HL-60/S4 treated with phorbol 12-myristate 13-acetate at 8.2 ng/mL for 4 days and 3 days (cell line): ENCODE data around the gene MCEMP1.

ENCODE experiments used
- in situ Hi-C: fragments of 300-500 bp; cut with MboI; formaldehyde crosslinking; loops from 2 replicates; pipeline ENCODE4 v1.15.0; 2022; ENCODE audit warnings: low sequenced_read_pairs

Gene MCEMP1, protein sequence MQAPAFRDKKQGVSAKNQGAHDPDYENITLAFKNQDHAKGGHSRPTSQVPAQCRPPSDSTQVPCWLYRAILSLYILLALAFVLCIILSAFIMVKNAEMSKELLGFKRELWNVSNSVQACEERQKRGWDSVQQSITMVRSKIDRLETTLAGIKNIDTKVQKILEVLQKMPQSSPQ

DNA sequence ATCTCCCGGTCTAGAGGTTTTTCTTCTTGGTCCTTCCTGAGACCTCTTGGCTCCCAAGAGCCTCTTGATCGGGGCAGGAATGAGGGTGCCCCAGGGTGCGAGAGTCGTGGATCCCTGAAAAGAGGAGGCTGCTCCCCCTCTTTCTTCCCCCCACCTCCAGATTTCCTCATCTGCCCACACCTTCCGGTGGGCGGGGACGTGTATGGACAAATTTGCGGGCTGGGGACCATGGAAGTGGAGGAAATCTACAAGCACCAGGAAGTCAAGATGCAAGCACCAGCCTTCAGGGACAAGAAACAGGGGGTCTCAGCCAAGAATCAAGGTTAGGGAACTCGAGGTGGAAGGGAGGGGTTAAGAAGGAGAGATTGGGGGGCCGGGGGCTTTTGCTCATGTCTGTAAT, at the start of gene MCEMP1:
TSS of gene MCEMP1 (plus strand) at position 237 of the 400 bp plus-strand sequence. CDS start at position 268, 31 bp downstream.
- in situ Hi-C loops: no loop called here

DNA sequence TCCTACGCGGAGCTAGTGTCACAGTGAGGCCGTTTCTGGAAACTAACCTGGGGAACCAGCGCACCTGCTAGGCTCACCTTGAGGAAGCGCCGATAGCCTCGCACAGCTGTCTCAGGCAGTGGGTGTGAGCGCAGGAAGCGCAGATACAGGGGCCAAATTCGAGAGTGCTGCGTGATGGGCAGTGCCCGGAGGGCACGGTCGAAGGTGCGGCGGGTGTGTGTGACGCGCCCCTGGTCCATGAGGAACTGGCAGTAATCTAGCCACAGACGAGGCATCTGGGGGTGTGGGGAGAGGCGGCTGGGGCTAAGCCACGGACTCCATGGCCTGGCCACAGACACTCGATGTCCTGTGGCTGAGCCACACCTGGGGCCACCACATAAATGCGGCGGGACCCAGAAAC, 49.7 kb upstream of the MCEMP1 start:
- in situ Hi-C loops: no loop called here

DNA sequence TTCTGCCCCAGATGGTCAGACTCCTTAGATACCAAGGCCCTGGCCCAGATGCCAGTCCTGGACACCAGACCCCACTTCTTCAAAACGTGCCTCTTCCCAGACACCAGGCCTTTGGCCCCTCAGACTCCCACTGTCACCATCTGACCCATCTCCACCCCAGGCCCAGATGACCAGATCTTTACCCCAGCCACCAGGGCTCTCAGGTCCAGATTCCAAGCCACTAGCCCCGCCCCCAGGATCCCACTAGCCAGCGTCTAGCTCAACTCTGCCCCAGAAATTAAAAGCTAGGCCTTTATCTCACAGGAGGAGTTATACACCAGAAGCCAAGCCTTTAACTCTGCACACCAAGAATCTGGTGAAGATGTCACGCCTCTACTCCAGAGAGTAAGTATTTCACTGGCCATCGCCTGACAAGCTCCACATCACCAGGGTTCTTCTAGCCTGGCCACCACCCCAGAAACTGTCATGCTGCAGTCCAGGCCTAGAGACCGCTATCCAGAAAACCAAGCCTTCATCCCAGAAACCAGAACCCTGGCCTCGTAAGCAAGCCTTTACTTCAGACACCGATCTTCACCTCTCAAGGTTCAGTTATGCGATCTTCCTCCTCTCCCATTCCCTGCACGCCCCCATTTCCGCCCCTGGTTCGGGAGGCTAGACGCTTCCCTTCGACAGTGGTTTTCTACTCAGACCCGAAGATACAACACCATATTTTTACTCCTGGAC, 48.1 kb upstream of the MCEMP1 start:
- in situ Hi-C loops: no loop called here

DNA sequence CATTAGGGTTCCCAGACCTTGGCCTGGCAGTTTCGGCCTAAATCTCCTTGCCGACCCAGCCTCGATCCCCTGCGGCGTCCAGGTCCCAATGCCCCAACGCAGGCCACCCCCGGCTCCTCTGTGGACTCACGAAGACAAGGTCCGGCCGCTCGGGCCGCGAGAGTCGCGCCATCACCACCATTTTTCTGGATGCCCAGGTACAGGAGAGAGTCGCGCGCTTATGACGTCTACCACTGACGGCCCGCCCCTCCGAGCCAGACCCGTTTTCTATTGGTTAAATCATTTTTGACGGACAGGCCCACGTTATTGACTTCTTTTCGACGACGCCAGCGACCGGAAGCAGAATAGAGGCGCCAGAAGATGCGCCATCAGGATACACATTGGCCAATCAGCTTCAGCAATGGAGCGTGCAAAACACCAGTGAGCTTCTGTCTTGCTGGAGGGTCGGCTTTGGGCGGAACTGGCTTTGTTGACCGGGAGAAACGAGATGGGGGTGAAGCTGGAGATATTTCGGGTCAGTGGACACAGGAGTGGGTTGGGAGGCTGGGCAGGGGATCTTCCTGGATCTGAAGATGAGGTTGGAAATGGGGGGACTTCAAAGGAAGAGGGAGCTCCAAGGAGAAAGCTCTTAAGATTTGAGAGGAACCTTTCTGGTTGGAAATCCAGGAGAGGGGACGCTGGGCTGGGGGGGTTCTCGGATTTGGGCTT, 47.4 kb upstream of the MCEMP1 start, which contains the start of the genes PET100 and XAB2:
TSS of gene PET100 (plus strand) at position 447 of the 708 bp plus-strand sequence. CDS start at position 488, 41 bp downstream.
TSS of gene XAB2 (minus strand) at position 199 of the 708 bp plus-strand sequence. CDS start at position 181, 18 bp downstream.
- in situ Hi-C loops: no loop called here

DNA sequence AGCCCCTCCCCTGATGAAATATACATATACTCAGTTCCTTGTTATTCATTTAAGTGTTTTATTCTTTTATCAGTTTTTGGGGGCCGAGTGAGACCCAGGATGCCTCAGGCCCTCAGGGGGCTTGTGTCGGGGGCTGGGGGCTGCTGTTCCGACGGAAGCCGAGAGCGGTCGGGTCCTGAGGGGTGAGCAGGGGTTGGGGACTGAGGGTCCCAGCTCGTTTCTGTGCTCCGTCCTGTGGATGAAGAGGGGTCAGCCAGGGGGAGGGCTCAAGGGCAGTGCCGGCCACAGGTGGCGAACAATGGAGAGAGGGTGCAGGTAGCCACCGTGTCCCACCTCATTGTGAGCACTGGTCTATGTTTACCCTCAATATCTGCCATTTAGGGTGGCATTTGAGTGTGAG, 45.3 kb upstream of the MCEMP1 start:
- in situ Hi-C loops: no loop called here

DNA sequence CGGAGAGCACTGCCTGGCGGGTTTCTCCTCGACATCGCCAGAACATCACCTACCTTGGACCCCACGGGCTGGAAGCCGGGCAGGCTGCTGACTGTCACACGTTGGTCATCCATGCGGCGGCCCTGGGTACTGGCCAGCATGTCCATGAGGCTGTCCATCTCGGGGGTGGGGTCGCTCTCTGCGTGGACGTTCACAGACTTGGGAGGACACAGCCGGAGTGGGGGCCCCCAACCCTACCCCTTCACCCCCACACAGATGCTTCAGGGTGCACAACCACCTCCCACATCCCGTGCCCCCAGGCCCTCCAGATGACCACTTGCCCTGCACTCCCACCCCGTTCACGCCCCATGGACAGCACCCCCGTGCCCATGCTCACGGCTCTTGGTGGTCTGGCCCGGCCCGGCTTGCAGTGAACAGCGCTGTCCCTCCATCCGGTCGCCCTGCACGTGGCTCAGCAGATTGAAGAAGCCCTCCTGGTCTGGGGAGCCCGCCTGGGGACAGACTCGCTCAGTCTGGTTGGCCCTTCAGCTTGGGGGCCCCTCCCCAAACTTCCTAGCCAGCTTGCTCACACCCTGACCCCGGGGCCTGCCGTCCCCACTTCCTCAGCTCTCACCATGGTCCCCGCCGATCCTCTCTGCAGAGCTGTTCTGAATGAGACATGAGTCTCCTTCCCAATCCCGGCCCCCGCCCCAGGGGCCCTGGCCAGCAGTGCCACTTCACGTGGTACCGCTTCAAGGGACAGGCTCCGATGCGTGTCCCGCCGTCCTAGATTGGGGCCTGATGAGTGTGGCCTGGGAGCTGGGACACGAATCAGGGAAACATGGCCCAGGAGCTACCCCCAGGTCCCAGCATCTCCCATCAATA, 44.3 kb upstream of the MCEMP1 start:
- in situ Hi-C loops: no loop called here

DNA sequence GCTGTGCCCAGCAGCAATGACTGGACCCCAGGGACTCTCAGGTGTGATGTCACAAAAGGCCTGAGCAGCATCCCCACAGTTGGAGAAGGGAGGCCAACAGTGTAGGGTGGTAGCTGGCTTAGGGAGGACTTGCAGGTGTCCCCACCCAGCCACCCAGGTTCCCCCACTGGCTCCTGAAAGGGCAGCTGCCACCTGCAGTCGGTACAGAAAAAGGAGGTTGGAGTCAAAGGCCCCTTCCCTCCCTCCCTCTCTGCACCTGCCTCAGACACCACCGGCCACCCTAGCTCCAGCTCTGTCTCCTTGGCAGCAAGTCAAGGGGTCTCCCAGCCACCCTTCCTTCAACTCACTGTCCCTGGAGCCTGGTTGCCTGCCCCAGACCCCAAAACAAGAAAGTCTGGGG, 43.2 kb upstream of the MCEMP1 start, which contains the start of gene PCP2:
TSS of gene PCP2 (minus strand) at position 22 of the 400 bp plus-strand sequence. CDS start 262 bp downstream, outside the sequence.
- in situ Hi-C loops: no loop called here

DNA sequence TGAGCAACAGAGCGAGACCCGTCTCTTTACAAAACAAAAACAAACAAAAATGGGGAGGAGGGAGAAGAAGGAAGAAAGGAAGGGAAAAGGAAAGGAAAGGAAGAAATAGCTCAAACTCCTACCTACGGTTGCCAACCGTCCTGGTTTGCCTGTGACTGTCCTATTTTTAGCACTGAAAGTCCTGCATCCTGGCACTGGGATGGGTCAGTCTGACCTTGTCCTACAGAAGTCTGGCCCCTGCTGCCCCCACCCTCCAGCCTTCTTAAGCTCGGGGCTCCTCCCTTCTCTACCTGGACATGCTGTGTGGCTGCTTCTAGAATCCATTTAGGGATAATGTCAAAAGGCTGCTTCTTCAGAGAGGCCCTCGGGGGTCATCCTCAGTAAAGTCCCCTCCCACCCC, 41.2 kb upstream of the MCEMP1 start:
- in situ Hi-C loops: no loop called here

DNA sequence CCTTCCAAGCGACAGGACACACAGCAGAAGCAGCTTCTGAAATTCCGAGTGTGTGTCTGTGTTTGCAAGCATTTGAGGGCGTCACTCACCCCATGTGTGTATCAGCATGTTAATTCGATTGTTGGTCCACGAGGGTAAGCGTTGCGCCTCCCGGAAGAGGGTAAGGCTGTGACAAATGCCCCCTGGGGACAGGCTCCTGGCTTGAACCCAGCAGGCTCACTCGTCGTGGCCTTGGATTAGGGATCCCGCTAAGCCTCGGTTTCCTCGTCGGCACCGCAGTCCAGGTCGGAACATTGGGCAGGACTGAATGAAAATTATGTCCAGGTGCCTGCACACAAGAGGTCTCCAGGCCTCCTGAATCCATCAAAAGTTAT, 40.6 kb upstream of the MCEMP1 start:
- in situ Hi-C loops: no loop called here

DNA sequence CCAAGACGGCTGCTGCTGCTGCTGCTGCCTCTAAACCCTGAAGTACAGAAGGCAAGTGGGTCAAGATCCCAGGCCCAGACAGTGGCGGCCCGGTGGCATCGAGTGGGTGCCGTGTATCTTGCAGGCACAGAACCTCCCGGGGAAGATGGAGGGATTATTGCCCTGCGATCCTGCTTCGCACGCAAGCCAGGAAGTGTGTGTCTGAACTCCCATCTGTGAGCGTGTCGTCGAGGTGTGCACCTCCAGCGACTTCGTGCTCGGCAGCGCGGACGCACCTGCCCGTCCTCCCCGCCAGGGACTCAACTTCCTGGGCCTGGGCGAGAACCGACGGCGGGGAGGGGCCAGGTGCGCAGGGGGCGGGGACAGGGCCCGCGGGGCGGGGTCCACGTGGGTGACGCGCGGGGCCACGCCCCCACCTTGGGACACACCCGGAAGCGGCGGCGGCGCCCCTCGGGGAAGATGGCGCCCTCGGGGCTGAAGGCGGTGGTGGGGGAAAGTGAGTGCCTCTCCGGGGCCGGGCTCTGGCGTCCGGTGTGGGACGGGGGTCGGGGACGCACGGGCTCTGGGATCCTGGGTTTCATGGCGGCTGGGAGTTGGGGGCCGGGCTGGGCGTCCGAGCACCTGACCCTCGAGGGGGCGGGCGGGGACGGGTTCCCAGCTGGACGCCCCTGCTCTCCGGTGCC, 40.1 kb upstream of the MCEMP1 start, which contains the start of gene STXBP2:
TSS of gene STXBP2 (plus strand) at position 420 of the 683 bp plus-strand sequence. CDS start at position 460, 40 bp downstream.
- in situ Hi-C loops: no loop called here

DNA sequence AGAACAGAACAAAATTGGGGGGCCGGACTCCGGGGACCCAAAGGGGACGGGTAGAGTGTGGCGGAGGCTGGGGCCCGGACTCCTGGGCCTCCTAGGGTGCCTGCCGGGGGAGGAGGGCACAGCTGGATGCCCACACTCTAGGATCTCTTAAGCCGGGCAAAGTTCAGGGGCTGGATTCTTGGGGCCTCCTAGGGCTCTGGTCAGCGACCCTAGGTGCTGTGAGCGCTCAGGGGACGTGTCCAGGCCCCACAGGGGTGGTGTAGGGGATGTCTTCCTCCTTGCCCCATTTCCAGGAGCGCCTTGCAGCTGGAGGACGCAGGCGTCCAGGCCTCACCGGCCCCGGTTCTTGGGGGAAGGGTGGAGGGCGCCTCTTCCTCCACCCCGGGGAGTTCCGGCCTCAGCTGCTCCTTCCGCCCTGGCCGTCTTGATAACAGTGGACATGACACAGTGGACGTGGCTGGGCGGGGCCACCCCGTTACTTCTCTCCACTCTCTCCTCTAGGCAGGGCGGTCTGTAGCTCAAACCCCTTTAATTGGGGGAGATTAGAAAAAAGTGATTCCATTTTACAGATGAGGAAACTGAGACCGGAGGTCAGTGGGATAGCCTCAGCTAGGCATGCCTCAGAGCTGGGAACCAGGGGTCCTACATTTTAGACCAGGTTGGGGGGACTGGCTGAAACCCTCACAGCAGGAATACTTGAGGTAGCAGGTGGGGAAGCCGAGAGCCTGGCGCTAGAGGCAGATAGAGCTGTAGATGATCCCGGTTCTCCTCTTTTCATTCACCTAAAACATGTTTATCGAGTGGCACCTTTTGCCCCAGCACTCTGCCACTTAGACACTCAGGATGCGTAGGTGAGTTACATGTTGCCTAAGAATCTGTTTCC, 39.3 kb upstream of the MCEMP1 start:
- in situ Hi-C loops: no loop called here

DNA sequence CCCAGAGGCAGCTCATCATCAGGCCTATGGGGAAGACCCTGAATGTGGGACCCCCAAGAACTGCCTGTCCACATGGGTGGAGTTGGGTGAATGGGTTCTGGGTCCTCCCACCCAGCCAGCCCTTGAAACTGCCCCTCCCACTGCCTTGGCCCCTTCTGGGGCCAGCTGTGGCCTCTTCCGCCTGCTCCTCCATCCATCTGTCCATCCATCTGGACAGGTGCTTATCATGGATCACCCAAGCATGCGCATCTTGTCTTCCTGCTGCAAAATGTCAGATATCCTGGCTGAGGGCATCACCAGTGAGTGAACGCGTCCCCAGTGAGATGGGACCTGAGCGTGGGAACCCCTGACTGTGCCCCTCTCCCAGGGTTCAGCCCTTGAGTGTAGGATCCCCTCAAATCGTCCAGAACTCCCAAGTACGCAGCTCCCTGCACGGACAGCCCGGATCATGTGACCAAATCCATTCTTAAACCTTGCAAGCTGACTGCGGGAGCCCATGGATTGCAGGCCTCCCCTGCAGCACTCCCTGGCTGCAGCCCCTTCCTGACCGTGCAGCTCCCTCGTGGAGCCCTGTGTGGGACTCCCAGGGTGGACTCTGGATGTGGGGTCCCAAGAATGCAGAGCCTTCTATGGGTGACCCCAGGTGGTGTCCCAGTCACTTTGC, 38.0 kb upstream of the MCEMP1 start:
- in situ Hi-C loops: no loop called here

DNA sequence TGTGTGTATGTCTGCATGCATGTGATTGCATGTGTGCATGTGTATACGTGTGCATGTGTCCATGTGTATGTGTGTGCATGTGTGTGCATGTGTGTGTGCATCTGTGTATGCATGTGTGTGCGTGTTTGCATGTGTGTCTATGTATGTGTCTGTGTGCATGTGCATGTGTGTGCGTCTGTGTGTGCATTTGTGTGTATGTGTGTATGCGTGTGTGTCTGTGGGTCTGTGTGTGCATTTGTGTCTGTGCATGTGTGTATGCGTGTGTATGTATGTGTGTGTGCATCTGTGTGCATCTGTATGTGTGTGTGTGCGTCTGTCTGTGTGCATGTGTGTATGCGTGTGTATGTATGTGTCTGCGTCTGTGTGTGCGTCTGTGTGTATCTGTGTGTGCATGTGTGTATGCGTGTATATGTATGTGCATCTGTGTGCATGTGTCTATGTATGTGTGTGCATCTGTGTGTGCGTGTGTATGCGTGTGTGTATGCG, 37.0 kb upstream of the MCEMP1 start:
- in situ Hi-C loops: no loop called here

DNA sequence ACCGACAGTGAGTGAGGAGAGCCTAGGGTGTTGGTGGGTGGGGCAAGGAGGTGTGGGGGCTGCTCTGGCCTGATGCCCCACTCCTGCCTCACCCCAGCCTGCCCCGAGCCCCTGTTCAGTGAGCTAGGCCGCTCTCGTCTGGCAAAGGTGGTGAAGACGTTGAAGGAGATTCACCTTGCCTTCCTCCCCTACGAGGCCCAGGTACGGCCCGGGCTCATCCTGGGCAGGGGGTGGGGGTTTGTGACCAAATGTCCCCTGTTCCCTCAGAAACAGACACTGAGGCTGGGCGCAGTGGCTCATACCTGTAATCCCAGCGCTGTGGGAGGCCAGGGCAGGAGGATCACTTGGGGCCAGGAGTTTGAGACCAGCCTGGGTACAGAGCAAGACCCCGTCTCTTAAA, 36.1 kb upstream of the MCEMP1 start:
- in situ Hi-C loops: no loop called here

DNA sequence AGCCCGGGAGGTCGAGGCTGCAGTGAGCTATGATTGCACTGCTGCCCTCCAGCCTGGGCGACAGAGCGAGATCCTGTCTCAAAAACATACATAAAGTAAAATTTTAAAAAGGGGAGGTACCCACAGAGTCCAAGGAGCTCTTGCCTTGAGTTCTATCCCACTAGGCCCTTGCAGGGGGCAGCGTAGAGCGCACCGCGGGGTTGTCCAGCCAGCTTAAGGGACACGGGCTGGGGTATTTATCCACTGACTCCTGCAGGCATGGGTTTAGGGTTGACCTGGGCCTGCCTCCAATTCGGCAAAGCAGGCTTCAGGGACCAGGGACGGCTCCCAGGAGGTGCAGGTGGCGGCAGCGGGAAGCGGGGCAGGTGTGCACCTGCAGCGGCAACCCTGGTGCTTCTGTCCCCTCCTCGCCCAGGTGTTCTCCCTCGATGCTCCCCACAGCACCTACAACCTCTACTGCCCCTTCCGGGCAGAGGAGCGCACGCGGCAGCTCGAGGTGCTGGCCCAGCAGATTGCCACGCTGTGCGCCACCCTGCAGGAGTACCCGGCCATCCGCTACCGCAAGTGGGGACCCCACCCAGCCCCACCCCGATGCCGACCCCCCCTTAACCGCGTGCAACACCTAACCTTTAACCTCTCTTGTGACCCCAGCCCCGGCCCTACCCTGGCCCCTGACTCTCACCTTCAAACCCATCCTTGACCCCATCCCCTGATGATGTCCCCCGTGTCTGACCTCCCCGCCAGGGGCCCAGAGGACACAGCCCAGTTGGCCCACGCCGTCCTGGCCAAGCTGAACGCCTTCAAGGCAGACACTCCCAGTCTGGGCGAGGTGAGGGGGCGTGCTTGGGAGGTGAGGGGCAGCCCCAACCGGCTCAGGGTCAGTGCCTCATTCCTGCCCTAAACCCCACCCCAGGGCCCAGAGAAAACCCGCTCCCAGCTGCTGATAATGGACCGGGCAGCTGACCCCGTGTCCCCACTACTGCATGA, 35.3 kb upstream of the MCEMP1 start:
- in situ Hi-C loops: no loop called here

DNA sequence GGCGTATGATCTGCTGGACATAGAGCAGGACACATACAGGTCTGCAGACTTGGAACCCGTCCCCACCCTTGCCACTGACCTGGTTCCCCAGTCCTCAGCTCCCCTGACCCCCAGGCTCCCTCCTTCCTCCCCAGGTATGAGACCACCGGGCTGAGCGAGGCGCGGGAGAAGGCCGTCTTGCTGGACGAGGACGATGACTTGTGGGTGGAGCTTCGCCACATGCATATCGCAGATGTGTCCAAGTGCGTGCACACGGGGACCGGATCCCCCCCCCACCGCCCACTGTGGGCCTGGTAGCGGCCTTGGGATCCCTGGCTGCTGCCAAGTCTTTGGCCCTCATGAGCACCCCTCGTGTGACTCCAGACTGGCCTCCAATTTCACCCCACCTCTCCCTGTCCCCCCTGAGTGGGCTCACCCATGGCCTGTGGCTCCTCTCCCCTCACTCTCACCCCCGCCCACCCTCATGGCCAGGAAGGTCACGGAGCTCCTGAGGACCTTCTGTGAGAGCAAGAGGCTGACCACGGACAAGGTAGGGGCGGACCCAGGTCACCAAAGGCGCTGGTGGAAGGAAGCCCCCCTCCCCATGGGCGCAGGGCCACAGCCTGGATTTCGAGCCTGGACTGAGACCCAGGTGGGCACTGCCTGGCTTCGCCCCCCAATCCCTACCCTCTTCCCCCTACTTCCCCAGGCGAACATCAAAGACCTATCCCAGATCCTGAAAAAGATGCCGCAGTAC, 34.4 kb upstream of the MCEMP1 start:
- in situ Hi-C loops: no loop called here

DNA sequence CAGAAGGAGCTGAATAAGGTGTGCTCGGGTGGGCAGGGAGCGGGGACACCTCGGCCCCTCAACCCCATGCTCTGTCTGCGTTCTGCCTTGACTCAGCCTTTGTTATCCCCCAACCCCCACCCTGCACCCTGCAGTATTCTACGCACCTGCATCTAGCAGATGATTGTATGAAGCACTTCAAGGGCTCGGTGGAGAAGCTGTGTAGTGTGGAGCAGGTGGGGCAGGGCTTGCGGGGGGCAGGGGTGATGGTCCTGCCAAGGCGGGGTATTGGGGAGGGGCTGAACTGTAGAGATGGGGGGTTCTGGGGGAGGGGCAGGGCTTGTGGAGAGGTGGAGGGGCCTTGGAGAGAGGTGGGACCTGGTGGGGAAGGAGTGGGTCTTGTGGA, 33.9 kb upstream of the MCEMP1 start:
- in situ Hi-C loops: no loop called here
